Uterus (tissue), 4 donors: ENCODE data around the gene OPCML. TPM values are rescaled to one million over a fixed set of nuclear protein-coding genes. Genes with fewer than 3 reads are reported as not detected.

Source experiments
- DNase-seq, 2 donors: peaks; one replicate each; pipeline ENCODE4 v3.0.0-alpha.2; 2019 to 2020
- H3K27ac ChIP-seq, 2 donors: fragments of 200-600 bp; sonication (generic); 1 replicate in 1 of 2; 2 replicates in 1 of 2; pipeline ENCODE4 v1.5.1; 2016 to 2018
- H3K27me3 ChIP-seq, 2 donors: fragments of 200-600 bp; sonication (generic); one replicate each; pipeline ENCODE4 v1.5.1; 2018 to 2019; ENCODE audit warnings: control low read depth in 1 of 2
- H3K36me3 ChIP-seq, 2 donors: fragments of 200-600 bp; sonication (generic); one replicate each; pipeline ENCODE4 v1.5.1; 2019; ENCODE audit warnings: control low read depth in 1 of 2
- H3K4me1 ChIP-seq, 2 donors: fragments of 200-600 bp; sonication (generic); one replicate each; pipeline ENCODE4 v1.5.1; 2018 to 2019; ENCODE audit warnings: control low read depth in 1 of 2
- H3K4me3 ChIP-seq, 2 donors: fragments of 200-600 bp; sonication (generic); 1 replicate in 1 of 2; 2 replicates in 1 of 2; pipeline ENCODE4 v1.5.1; 2018 to 2019; ENCODE audit warnings: mild to moderate bottlenecking in 1 of 2
- H3K9me3 ChIP-seq, 2 donors: fragments of 200-600 bp; sonication (generic); one replicate each; pipeline ENCODE4 v1.5.1; 2019; ENCODE audit warnings: control low read depth in 1 of 2
- CTCF ChIP-seq, 4 experiments: fragments of 200-600 bp in 2 of 4; fragments of 450-650 bp in 2 of 4; sonication (generic) in 2 of 4; IDR thresholded peaks; one replicate each; pipeline ENCODE4 v1.5.1; 2016 to 2019; ENCODE audit warnings: antibody characterized with exemption in 4 of 4, mild to moderate bottlenecking in 2 of 4, moderate library complexity in 1 of 4
- POLR2A ChIP-seq, 2 donors: fragments of 450-650 bp; IDR thresholded peaks; one replicate each; pipeline ENCODE4 v1.6.1; 2016; ENCODE audit warnings: antibody characterized with exemption in 2 of 2, mild to moderate bottlenecking in 1 of 2, moderate library complexity in 1 of 2
- intact Hi-C: fragments of 100-400 bp; cut with DNase I; formaldehyde crosslinking; loops from one replicate; pipeline ENCODE4 v1.15.1; 2023; ENCODE audit warnings: low total_unique reads
- total RNA-seq, 4 donors: library from RNA; depleted of rRNA in 3 of 4; stranded (reverse); fragments of >200 nt in 3 of 4; gene quantifications; one replicate each; pipeline versions ENCODE4 v1.1.0 to v1.2.4, GENCODE V29; 2014 to 2023
- donor health status: DM: yes; HTN: yes; CAD: no.

The OPCML gene
- total RNA-seq, 4 donors from 2014 or later = under 0.01 to 3.9 (median 1.7) TPM

GRCh38 chr11:132851247-132851646, 681.1 kb downstream of the OPCML start:
- Histone ChIP-seq H3K9me3 (no peaks in the 10 kb centered on the region), H3K36me3 (no peaks in the 10 kb centered on the region), H3K27me3 (no peaks in the 10 kb centered on the region), H3K4me3 (no peak overlapping the region), H3K27ac (no peak overlapping the region), H3K4me1 (no peaks in the 10 kb centered on the region)
- TF ChIP-seq CTCF (IDR thresholded peaks at IDR 0.05) (no peak), POLR2A (IDR thresholded peaks at IDR 0.05) (no peak)
- DNase-seq = no peak
- intact Hi-C loops = no loop called here

GRCh38 chr11:132850266-132850665, 682.0 kb downstream of the OPCML start:
- no peaks in the 10 kb centered on the region for H3K4me1 ChIP-seq
- TF ChIP-seq POLR2A (IDR thresholded peaks at IDR 0.05) = no peak
- TF ChIP-seq CTCF (IDR thresholded peaks at IDR 0.05) = no peak
- DNase-seq = no peak
- no peak overlapping the region for H3K4me3 ChIP-seq
- no peaks in the 10 kb centered on the region for H3K9me3 ChIP-seq
- H3K27ac ChIP-seq = no peak overlapping the region
- intact Hi-C loops = no loop called here
- H3K36me3 ChIP-seq = no peaks in the 10 kb centered on the region
- no peaks in the 10 kb centered on the region for H3K27me3 ChIP-seq

GRCh38 chr11:132848336-132848735, 684.0 kb downstream of the OPCML start:
- H3K27ac ChIP-seq = no peak overlapping the region
- H3K36me3 ChIP-seq = no peaks in the 10 kb centered on the region
- DNase-seq = no peak
- H3K4me3 ChIP-seq = no peak overlapping the region
- no peaks in the 10 kb centered on the region for H3K9me3 ChIP-seq
- intact Hi-C loops = no loop called here
- TF ChIP-seq CTCF (IDR thresholded peaks at IDR 0.05) (no peak), POLR2A (IDR thresholded peaks at IDR 0.05) (no peak)
- H3K27me3 ChIP-seq = no peaks in the 10 kb centered on the region
- no peaks in the 10 kb centered on the region for H3K4me1 ChIP-seq

GRCh38 chr11:132846075-132846474, 686.2 kb downstream of the OPCML start:
- Histone ChIP-seq H3K4me1 (no peaks in the 10 kb centered on the region), H3K27ac (no peak overlapping the region), H3K27me3 (no peaks in the 10 kb centered on the region), H3K9me3 (no peaks in the 10 kb centered on the region), H3K4me3 (no peak overlapping the region), H3K36me3 (no peaks in the 10 kb centered on the region)
- TF ChIP-seq CTCF (IDR thresholded peaks at IDR 0.05) (no peak), POLR2A (IDR thresholded peaks at IDR 0.05) (no peak)
- no peak for DNase-seq
- intact Hi-C loops = no loop called here

- Histone ChIP-seq H3K9me3 (no peaks in the 10 kb centered on the region), H3K27me3 (no peaks in the 10 kb centered on the region), H3K36me3 (no peaks in the 10 kb centered on the region), H3K27ac (no peak overlapping the region), H3K4me3 (no peak overlapping the region), H3K4me1 (no peaks in the 10 kb centered on the region)
- TF ChIP-seq CTCF (IDR thresholded peaks at IDR 0.05) (no peak), POLR2A (IDR thresholded peaks at IDR 0.05) (no peak)
- intact Hi-C loops = no loop called here
- DNase-seq = no peak
Measured at GRCh38 chr11:132844956-132845696, 687.2 kb downstream of the OPCML start.
